ENCODE measurements around the gene CAPN15.

CAPN15 gene

GRCh38 chr16:574021-574760, 46.7 kb downstream of the CAPN15 start:
- TF ChIP-seq POLR2A (IDR thresholded peaks at IDR 0.05; ENCODE audit: low read depth, low read length): no peak
- FAIRE-seq: no peak
- DNase-seq (ENCODE audit: insufficient read length, low spot score): no peak

DNA sequence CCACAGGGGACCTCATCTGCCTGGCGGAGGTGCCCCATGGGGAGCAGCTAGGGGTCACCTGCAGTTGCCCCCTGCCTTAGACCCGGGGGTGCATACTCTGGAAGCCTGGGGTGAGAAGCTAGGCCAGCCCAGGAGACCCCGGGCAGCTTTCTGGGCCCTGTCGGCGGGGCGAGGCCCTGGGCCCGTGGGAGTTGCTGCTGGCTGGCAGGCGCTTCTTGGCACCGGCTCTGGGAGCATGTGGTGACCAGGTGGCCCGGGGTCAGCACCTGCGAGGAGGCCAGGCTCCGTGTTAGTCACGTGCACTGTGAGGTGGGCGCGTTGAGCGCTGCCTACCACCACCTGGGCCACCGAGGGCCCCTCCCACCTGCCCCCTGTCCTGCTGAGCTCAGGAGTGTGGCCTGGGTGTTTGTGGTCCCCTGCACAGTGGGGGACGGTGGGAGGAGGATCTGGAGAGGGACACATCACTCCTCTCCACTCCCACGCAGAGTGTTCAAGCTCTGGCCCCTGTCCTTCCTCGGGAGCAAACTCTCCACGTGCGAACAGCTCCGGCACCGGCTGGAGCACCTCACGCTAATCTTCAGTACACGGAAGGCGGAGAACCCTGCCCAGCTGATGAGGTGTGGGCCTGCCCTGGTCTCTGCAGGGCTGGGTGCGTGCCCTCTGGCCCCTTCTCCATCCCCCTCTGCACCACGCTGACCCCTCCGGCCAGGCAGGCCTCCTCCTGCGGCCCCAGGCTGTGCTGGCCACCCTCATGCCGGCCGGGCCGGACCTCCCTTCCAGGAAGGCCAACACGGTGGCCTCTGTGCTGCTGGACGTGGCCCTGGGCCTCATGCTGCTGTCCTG, 48.1 kb downstream of the CAPN15 start:
- no peak for DNase-seq (ENCODE audit: insufficient read length, low spot score)
- no peak for FAIRE-seq
- no peak for TF ChIP-seq POLR2A (IDR thresholded peaks at IDR 0.05; ENCODE audit: low read depth, low read length)

DNA sequence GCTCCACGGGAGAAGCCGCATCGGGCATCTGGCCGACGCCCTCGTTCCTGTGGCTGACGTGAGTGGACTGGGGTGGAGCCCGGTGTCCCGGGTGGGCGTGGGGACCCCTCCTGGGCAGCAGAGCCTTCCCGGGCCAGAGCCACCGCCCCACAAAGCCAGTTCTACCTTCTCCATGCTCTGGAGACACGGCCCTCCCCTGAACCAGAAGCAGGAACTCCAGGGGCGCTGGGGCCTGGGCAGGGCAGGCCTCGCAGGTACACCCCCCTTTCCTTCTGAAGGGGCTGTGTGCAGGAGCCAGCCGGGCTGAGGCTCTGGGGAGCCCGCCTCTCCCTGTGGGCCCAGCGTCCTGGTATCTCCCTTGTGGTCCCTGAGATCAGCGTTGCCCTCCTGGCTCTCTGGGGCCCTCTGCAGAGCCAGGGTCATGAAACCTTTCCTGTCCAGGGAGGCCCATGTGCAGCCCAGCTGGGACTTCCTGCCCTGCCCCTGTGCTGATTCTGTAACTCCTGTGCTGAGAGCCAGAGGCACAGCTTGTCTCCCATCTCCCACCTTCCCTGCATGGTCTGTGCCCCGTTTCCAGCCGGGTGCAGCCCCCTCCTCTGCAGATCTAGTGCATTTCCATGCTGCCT, 48.8 kb downstream of the CAPN15 start:
- no peak for TF ChIP-seq POLR2A (IDR thresholded peaks at IDR 0.05; ENCODE audit: low read depth, low read length)
- DNase-seq (ENCODE audit: insufficient read length, low spot score) (no peak), FAIRE-seq (no peak)

DNA sequence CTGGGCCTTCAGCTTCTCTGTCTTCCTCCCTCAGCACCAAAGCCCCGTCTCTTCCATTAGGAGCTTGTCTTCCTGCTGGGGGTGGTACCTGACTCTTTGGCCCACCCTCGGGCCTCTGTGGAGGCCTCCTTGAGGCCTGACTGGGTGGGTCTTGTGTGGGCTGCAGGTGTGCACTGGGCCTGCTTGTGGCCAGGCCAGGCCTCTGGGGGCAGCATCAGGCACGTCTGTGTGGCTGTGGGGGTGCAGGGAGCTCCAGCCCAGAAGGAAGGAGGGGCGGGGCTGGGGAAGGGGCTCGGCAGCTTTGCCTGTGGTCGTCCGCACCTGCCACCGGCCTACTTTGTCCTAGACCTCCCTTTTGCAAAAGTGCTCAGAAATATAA, 49.3 kb downstream of the CAPN15 start:
- no peak for FAIRE-seq
- no peak for DNase-seq (ENCODE audit: insufficient read length, low spot score)
- TF ChIP-seq POLR2A (IDR thresholded peaks at IDR 0.05; ENCODE audit: low read depth, low read length): no peak

DNA sequence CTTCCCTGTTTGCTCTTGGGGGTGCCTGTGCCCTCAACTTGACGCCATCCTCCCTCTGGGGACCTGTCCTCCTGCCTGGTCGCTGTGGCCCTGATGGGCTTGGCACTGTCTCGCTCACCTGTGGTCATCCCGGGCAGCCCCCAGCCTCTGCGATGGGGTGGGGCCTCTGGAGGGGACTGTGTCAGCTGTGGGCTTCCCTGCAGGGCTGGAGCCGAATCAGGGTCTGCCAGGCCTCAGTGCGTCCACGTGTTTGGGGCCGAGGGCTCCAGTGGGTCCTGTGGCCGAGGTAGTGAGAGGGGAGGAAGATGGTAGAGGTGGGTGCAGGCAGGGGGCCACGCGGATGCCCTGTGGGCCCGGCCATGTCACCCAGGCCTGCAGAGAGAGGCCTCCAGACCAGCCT, 50.3 kb downstream of the CAPN15 start:
- FAIRE-seq (no peak), DNase-seq (ENCODE audit: insufficient read length, low spot score) (no peak)
- TF ChIP-seq POLR2A (IDR thresholded peaks at IDR 0.05; ENCODE audit: low read depth, low read length): no peak

- TF ChIP-seq POLR2A (IDR thresholded peaks at IDR 0.05; ENCODE audit: low read depth, low read length): no peak
- no peak for FAIRE-seq
These were observed 50.8 kb downstream of the CAPN15 start for GRCh38 chr16:578232-578869.

DNA sequence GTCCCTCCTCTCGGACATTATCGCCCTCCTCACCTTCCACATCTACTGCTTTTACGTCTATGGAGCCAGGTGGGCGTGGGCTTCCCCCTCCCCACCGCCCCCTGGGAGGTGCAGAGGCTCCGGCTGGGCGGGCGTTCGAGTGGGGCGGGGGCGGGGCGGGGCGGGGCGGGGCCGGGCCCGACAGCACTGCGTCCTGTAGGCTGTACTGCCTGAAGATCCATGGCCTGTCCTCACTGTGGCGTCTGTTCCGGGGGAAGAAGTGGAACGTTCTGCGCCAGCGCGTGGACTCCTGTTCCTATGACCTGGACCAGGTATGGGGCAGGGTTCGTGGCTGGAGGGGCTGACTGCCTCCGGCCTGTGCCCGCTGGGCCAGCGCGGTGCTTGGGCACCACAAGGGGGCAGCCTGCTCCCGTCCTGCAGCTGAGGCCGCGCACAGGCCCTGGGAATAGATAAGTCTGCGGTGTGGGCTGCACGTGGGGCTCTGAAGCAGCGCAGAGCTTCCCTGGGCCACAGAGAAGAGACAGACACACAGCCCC, 51.4 kb downstream of the CAPN15 start:
- DNase-seq (ENCODE audit: insufficient read length, low spot score) (no peak), FAIRE-seq (no peak)
- no peak for TF ChIP-seq POLR2A (IDR thresholded peaks at IDR 0.05; ENCODE audit: low read depth, low read length)

More at GRCh38 chr16:578232-578869, 50.8 kb downstream of the CAPN15 start:
- no peak for DNase-seq (ENCODE audit: insufficient read length, low spot score)

DNA sequence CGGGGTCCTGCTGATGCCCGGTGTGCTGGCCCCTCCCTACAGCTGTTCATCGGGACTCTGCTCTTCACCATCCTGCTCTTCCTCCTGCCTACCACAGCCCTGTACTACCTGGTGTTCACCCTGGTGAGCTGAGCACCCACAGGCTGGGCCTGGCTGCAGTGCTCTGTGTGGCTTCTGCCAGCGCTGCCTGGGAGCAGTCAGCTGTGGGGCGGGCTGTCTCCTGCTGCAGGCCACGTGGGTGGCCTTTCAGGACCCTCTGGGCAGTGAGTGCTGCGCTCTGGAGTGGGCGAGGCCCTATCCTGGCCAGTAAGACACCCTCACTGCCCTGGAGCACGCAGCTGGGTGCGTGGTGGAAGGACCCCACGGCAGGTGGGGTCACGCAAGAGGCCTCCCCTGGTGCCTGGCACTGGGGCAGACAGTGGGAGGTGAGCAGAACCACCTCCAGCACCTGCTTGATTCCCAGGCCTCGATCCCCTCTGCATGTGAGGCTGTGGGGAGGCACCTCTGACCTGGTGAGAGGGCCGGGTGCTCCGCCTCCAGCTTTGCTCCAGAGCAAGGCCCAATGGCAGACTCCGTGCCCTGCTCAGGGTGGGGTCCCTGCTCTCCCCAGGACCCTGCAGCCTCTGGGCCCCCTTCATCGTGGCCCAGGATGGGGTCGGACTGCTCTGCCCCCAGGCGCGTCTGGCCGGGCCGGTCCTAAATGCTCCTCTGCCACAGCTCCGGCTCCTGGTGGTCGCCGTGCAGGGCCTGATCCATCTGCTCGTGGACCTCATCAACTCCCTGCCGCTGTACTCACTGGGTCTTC, 52.8 kb downstream of the CAPN15 start:
- no peak for FAIRE-seq
- DNase-seq (ENCODE audit: insufficient read length, low spot score): no peak
- TF ChIP-seq POLR2A (IDR thresholded peaks at IDR 0.05; ENCODE audit: low read depth, low read length): no peak

DNA sequence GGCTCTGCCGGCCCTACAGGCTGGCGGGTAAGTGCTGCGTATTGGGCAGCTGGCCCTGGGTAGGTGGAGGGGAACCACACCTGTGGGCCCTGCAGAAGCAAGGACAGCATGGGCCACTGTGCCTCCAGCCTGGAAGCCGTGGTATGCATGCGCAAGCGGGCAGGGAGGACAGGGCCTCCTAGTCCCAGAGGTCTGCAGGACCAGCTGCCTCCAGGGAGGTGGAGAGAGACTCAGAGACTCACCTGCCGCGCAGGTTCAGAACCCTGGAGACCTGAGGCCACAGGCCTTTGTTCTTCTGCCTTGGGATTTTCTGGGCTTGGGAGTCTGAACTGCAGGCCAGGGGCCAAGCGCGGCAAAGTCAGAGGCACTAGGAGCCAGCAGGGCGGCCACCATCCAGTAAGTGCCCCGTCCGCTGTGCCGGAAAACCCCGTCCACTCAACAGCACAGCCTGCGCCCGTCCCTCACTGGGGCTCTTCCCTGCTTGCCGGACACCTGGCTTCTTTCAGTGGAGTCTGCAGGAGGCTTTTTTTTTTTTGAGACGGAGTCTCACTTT, 53.5 kb downstream of the CAPN15 start:
- DNase-seq (ENCODE audit: insufficient read length, low spot score) (no peak), FAIRE-seq (no peak)
- TF ChIP-seq POLR2A (IDR thresholded peaks at IDR 0.05; ENCODE audit: low read depth, low read length): no peak

GRCh38 chr16:582218-582613, 54.7 kb downstream of the CAPN15 start:
- DNase-seq (ENCODE audit: insufficient read length, low spot score): no peak
- no peak for FAIRE-seq

GRCh38 chr16:582614-583331, 55.3 kb downstream of the CAPN15 start:
- TF ChIP-seq POLR2A (IDR thresholded peaks at IDR 0.05; ENCODE audit: low read depth, low read length): no peak
- DNase-seq (ENCODE audit: insufficient read length, low spot score) (no peak), FAIRE-seq (no peak)

More at GRCh38 chr16:582218-582613, 54.7 kb downstream of the CAPN15 start:
- no peak for TF ChIP-seq POLR2A (IDR thresholded peaks at IDR 0.05; ENCODE audit: low read depth, low read length)

GRCh38 chr16:583470-583814, 55.9 kb downstream of the CAPN15 start:
- DNase-seq (ENCODE audit: insufficient read length, low spot score) (no peak), FAIRE-seq (no peak)
- no peak for TF ChIP-seq POLR2A (IDR thresholded peaks at IDR 0.05; ENCODE audit: low read depth, low read length)
